Vagina (tissue), 2 donors: ENCODE results near the gene LGR4.

Experiments used
- CTCF ChIP-seq, 3 experiments: fragments of 450-650 bp in 2 of 3; fragments of 200-600 bp in 1 of 3; sonication (generic) in 1 of 3; IDR thresholded peaks; one replicate each; pipeline ENCODE4 v1.5.1; 2017 to 2019; ENCODE audit warnings: antibody characterized with exemption in 3 of 3, mild to moderate bottlenecking in 2 of 3, moderate library complexity in 2 of 3
- POLR2AphosphoS5 ChIP-seq, 2 donors: sonication (generic); formaldehyde crosslinking; IDR thresholded peaks; one replicate each; pipeline ENCODE4 v1.9.0; 2017; ENCODE audit warnings: antibody characterized with exemption in 2 of 2, mild to moderate bottlenecking in 2 of 2, low read depth in 1 of 2; ENCODE audit not compliant: insufficient read depth in 1 of 2

- TF ChIP-seq CTCF (IDR thresholded peaks at IDR 0.05): no peak
- TF ChIP-seq POLR2AphosphoS5 (IDR thresholded peaks at IDR 0.05; ENCODE audit: insufficient read depth in 1 of 2, low read depth in 1 of 2): no peak
These were observed 2.4 kb downstream of the LGR4 start for GRCh38 chr11:27470166-27470565.
